Natural killer cell treated with Interleukin-12 subunit alpha and Interleukin-12 subunit beta and Interleukin-15 and Interleukin-18, amount 100 ng/mL, for 72 hours (primary cell): Measurements from ENCODE around the gene CXCL17. TPM values are rescaled to one million over a fixed set of nuclear protein-coding genes. Genes with fewer than 3 reads are reported as not detected.

ENCODE experiments used
- ATAC-seq, 2 donors: fragments of 150-1000 bp; cut with Tn5 transposase in 1 of 2; sonication (Bioruptor Pico), chemical (Tn5 transposase) in 1 of 2; 2 replicates each; pipeline ENCODE4 v1.10.0; 2021
- DNase-seq: peaks from one replicate; pipeline ENCODE4 v3.0.0; 2022; ENCODE audit warnings: low spot score
- H3K27ac Mint-ChIP-seq, 2 donors: 1 replicate in 1 of 2; 2 replicates in 1 of 2; pipeline ENCODE4 v1.8.0; 2022; ENCODE audit warnings: mixed read lengths in 2 of 2, mild to moderate bottlenecking in 1 of 2, moderate library complexity in 1 of 2
- H3K27me3 Mint-ChIP-seq, 2 donors: 1 replicate in 1 of 2; 2 replicates in 1 of 2; pipeline ENCODE4 v1.8.0; 2022; ENCODE audit warnings: mixed read lengths in 2 of 2
- H3K36me3 Mint-ChIP-seq: one replicate; pipeline ENCODE4 v1.8.0; 2022; ENCODE audit warnings: mixed read lengths
- H3K4me1 Mint-ChIP-seq, 2 donors: 1 replicate in 1 of 2; 2 replicates in 1 of 2; pipeline ENCODE4 v1.8.0; 2022; ENCODE audit warnings: low read depth in 2 of 2, mixed read lengths in 2 of 2, mild to moderate bottlenecking in 1 of 2
- H3K4me3 Mint-ChIP-seq: one replicate; pipeline ENCODE4 v1.8.0; 2022; ENCODE audit warnings: mixed read lengths
- H3K9me3 Mint-ChIP-seq: 2 replicates; pipeline ENCODE4 v1.8.0; 2022; ENCODE audit warnings: mixed read lengths
- total RNA-seq, 2 donors: library from RNA; stranded (reverse); gene quantifications; one replicate each; pipeline ENCODE4 v1.2.3, GENCODE V29; 2022

Gene CXCL17
- total RNA-seq, 2 donors from 2014 or later, result not detected

GRCh38 chr19:42389899-42390298 lies 52.8 kb downstream of the CXCL17 start, which contains the start of gene CNFN:
Gene CNFN (minus strand): TSS chr19:42390297. CDS start chr19:42389037, 1,260 bp downstream.
- DNase-seq, result no peak
- no peaks in the 10 kb centered on the region for H3K9me3 Mint-ChIP-seq
- no peak within 1 kb of the TSS for H3K4me3 Mint-ChIP-seq
- peaks cover 23 to 31% of the 10 kb centered on the region in 2 donors for H3K27me3 Mint-ChIP-seq
- peaks cover 7 to 11% of the 10 kb centered on the region in 2 donors for H3K4me1 Mint-ChIP-seq
- H3K36me3 Mint-ChIP-seq, result no peaks in the 10 kb centered on the region
- H3K27ac Mint-ChIP-seq, result no peak within 1 kb of the TSS
- no peak for ATAC-seq

GRCh38 chr19:42388851-42389489 lies 53.8 kb downstream of the CXCL17 start:
- Mint-ChIP-seq H3K27ac (no peak overlapping the region), H3K36me3 (no peaks in the 10 kb centered on the region), H3K4me1 (peaks cover 7 to 11% of the 10 kb centered on the region in 2 donors), H3K27me3 (peaks cover 23 to 31% of the 10 kb centered on the region in 2 donors), H3K4me3 (no peak overlapping the region), H3K9me3 (no peaks in the 10 kb centered on the region)
- ATAC-seq (no peak), DNase-seq (no peak)

DNA sequence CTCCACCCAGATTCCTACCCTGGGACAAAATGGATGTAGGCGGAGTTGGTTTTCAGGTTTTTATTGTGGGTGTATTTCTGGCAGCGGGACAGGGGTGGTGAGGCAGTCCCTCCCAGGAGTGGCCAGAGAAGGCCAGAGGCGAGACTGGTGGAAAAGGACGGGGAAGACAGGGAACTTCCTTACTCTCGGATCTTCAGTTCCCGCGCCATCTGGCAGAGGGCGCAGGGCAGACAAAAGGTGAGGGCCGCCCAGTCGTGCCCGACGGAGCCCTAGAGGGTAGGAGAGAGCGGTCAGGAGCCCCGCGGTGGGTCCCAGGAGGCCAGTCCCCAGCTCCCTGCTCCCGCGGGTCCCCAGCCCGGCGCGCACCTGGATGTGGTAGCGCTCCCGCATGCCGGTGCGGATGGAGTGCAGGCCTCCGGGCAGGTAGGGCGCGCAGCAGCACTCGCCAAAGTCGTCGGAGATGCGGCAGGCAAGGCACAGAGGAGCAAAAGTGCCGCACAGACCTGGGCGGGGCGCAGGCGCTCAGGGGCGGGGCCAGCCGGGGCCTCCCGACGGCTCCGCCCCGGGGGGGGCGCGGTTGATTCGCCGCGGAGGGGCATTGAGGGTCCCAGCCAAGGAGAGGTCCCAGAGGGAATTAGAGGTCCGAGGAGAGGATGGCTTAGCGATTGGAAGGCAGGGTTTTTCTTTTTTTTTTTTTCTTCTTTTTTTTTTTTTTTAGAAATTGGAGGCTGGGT lies 55.6 kb downstream of the CXCL17 start:
- DNase-seq (peak; percentile 70), ATAC-seq (peak; percentile 80 to 89)
- Mint-ChIP-seq H3K4me1 (peaks cover 7 to 11% of the 10 kb centered on the region in 2 donors), H3K27ac (no peak overlapping the region), H3K4me3 (peak overlapping the region; percentile 77), H3K36me3 (no peaks in the 10 kb centered on the region), H3K9me3 (no peaks in the 10 kb centered on the region), H3K27me3 (peaks cover 32 to 37% of the 10 kb centered on the region in 2 donors)

DNA sequence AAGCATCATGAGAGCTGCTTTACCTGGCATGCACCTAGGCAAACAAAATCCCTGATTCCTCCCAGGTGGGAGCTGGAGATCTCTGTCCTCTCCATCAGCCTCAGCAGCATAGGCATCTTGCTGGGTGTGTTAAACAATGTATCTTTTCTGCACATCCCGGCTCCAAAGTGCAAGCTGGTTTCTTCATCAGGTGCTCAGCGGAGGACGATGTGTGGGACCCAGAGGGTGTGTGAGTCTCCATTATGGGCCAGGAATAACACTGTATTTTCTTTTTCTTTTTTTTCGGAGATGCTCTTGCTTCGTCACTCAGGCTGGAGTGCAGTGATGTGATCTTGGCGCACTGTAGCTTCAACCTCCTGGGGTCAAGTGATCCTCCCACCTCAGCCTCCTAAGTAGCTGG lies 62.6 kb downstream of the CXCL17 start:
- DNase-seq (no peak), ATAC-seq (no peak)
- Mint-ChIP-seq H3K27ac (no peak overlapping the region), H3K4me1 (no peaks in the 10 kb centered on the region), H3K9me3 (no peaks in the 10 kb centered on the region), H3K36me3 (no peaks in the 10 kb centered on the region), H3K4me3 (no peak overlapping the region), H3K27me3 (peaks cover 8 to 11% of the 10 kb centered on the region in 2 donors)

Other genes starting within 250 kb of the CXCL17 start
- gene DEDD2, start 225.3 kb downstream of the CXCL17 start, total RNA-seq, result 10 to 100 TPM; 28.5 to 33.2 TPM
- 10 to 100 TPM; 18.5 to 23.7 TPM for gene ZNF526, start 222.6 kb downstream of the CXCL17 start, total RNA-seq
- gene GSK3A, start 200.3 kb downstream of the CXCL17 start, total RNA-seq, result 10 to 100 TPM; 51.1 to 52.8 TPM
- gene ERF, start 187.8 kb downstream of the CXCL17 start, total RNA-seq, result 10 to 100 TPM; 29.5 to 47.8 TPM
- 100 to 1,000 TPM; 110 to 115 TPM for gene CIC, start 173.7 kb downstream of the CXCL17 start, total RNA-seq
- gene PRR19, start 140.8 kb downstream of the CXCL17 start, total RNA-seq, result 1 to 10 TPM in 1 of 2 donors, under 1 TPM in 1; 0.64 to 1.0 TPM
- gene PAFAH1B3, start 140.3 kb downstream of the CXCL17 start, total RNA-seq, result 10 to 100 TPM; 16.9 to 40.2 TPM
- gene TMEM145, start 129.6 kb downstream of the CXCL17 start, total RNA-seq, result 1 to 10 TPM; 1.4 to 1.6 TPM
- gene MEGF8, start 117.3 kb downstream of the CXCL17 start, total RNA-seq, result 10 to 100 TPM; 12.1 to 20.1 TPM
- not detected for gene CNFN, start 52.6 kb downstream of the CXCL17 start, total RNA-seq
- 10 to 100 TPM; 25.1 to 31.5 TPM for gene LIPE, start 15.6 kb downstream of the CXCL17 start, total RNA-seq
- gene CEACAM1, start 85.5 kb upstream of the CXCL17 start, total RNA-seq, result 1 to 10 TPM; 2.8 to 6.4 TPM
- not detected for gene CEACAM8, start 152.0 kb upstream of the CXCL17 start, total RNA-seq